Measurements from ENCODE around the gene ITPRIP. TPM values are rescaled to one million over a fixed set of nuclear protein-coding genes. Genes with fewer than 3 reads are reported as not detected.

Gene ITPRIP
- total RNA-seq, 3 donors from 2014 or later (not counting 1 experiment from before 2014, with no cell fraction given) = 172 to 225 (median 176) TPM

- no peaks in the 10 kb centered on the region for H3K27me3 ChIP-seq (ENCODE audit: control insufficient read depth, insufficient read depth, low read length)
- Mint-ChIP-seq H3K27ac (no peak overlapping the region), H3K27me3 (ENCODE audit: low read depth in 2 of 2) (peaks cover 0 to 4% of the 10 kb centered on the region in 2 donors), H3K4me1 (peaks cover 29 to 38% of the 10 kb centered on the region in 2 donors), H3K4me3 (no peak overlapping the region), H3K9me3 (peaks cover 2 to 5% of the 10 kb centered on the region in 2 donors), H3K36me3 (no peaks in the 10 kb centered on the region)
- no peak overlapping the region for H3K27ac ChIP-seq (ENCODE audit: low read length)
- H3K9me3 ChIP-seq (ENCODE audit: control insufficient read depth, insufficient read depth, low read length) = no peaks in the 10 kb centered on the region
- no peaks in the 10 kb centered on the region for H3K36me3 ChIP-seq (ENCODE audit: control insufficient read depth, insufficient read depth, low read length)
- peaks cover 16% of the 10 kb centered on the region for H3K4me1 ChIP-seq (ENCODE audit: control insufficient read depth, insufficient read depth, low read length)
- intact Hi-C loops (cut with micrococcal nuclease) = no loop called here
- H3K4me3 ChIP-seq (ENCODE audit: low read length) = no peak overlapping the region
- 89% methylated on average over 3 of the region's 3 CpGs for WGBS (ENCODE audit: insufficient coverage)
- TF ChIP-seq, protein P1, sequence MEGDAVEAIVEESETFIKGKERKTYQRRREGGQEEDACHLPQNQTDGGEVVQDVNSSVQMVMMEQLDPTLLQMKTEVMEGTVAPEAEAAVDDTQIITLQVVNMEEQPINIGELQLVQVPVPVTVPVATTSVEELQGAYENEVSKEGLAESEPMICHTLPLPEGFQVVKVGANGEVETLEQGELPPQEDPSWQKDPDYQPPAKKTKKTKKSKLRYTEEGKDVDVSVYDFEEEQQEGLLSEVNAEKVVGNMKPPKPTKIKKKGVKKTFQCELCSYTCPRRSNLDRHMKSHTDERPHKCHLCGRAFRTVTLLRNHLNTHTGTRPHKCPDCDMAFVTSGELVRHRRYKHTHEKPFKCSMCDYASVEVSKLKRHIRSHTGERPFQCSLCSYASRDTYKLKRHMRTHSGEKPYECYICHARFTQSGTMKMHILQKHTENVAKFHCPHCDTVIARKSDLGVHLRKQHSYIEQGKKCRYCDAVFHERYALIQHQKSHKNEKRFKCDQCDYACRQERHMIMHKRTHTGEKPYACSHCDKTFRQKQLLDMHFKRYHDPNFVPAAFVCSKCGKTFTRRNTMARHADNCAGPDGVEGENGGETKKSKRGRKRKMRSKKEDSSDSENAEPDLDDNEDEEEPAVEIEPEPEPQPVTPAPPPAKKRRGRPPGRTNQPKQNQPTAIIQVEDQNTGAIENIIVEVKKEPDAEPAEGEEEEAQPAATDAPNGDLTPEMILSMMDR (IDR thresholded peaks at IDR 0.05) = no peak
- DNase-seq (no peak), ATAC-seq (no peak)
Measured at GRCh38 chr10:104342941-104343411, 4.7 kb upstream of the ITPRIP start.

DNA sequence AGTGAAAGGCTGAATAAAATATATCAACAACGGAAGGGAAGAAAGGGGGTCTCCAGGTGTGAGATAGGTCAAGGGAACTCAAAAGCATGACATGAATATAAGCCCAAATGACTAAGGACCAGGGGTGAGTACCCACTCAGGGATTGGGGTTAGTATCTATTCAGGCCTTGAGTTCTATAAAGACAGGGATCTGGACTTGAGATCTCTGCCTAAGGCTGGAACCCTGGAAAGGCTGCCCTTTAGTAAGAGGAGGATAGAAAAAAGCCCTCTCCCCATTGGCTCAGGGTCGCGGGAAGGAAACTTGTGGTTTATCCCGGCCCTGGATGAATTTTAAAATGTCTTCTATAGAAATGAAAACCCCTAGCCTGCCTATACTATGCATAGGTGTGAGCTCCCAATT lies 2.4 kb upstream of the ITPRIP start:
- peaks cover 2% of the 10 kb centered on the region in 2 donors for H3K9me3 Mint-ChIP-seq
- intact Hi-C loops (cut with micrococcal nuclease) = no loop called here
- TF ChIP-seq, protein P1 (IDR thresholded peaks at IDR 0.05) = no peak
- Histone ChIP-seq H3K27ac (ENCODE audit: low read length) (no peak overlapping the region), H3K9me3 (ENCODE audit: control insufficient read depth, insufficient read depth, low read length) (no peaks in the 10 kb centered on the region), H3K4me3 (ENCODE audit: low read length) (no peak overlapping the region), H3K27me3 (ENCODE audit: control insufficient read depth, insufficient read depth, low read length) (no peaks in the 10 kb centered on the region), H3K4me1 (ENCODE audit: control insufficient read depth, insufficient read depth, low read length) (peaks cover 21% of the 10 kb centered on the region), H3K36me3 (ENCODE audit: control insufficient read depth, insufficient read depth, low read length) (no peaks in the 10 kb centered on the region)
- H3K4me1 Mint-ChIP-seq = peaks cover 34 to 41% of the 10 kb centered on the region in 2 donors
- peaks cover 0 to 4% of the 10 kb centered on the region in 2 donors for H3K27me3 Mint-ChIP-seq (ENCODE audit: low read depth in 2 of 2)
- ATAC-seq (no peak), DNase-seq (no peak)
- WGBS (ENCODE audit: insufficient coverage) = 87% methylated on average over 3 of the region's 4 CpGs
- H3K27ac Mint-ChIP-seq = peak overlapping the region in 1 of 2 donors; percentile 100
- H3K36me3 Mint-ChIP-seq = no peaks in the 10 kb centered on the region
- no peak overlapping the region for H3K4me3 Mint-ChIP-seq

DNA sequence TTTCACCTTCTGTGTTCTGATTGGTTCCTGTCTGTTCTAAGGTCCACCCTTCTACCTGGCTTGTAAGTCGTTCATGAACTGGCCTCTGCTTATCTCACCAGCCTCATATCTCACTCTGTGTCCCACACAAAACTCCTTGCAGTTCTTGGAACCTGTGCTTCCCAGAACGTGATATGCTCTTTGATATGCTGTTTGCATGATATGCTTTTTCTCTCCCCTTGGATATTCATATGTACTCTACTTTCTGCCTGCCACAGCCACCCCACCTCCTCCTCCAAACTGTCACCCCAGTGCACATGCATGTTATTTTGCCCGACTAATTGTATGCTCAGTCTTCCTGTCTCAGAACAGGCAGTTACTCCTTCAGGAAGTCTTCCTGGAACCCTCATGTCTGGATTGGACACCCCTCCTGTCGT lies 1.9 kb upstream of the ITPRIP start:
- intact Hi-C loops (cut with micrococcal nuclease) = no loop called here
- H3K27me3 Mint-ChIP-seq (ENCODE audit: low read depth in 2 of 2) = peaks cover 0 to 4% of the 10 kb centered on the region in 2 donors
- H3K27ac ChIP-seq (ENCODE audit: low read length) = no peak overlapping the region

More for the DNA sequence above, 1.9 kb upstream of the ITPRIP start:
- no peaks in the 10 kb centered on the region for H3K36me3 Mint-ChIP-seq
- H3K27ac Mint-ChIP-seq = peak overlapping the region; percentile 98 to 100
- DNase-seq (no peak), ATAC-seq (no peak)
- Histone ChIP-seq H3K4me3 (ENCODE audit: low read length) (no peak overlapping the region), H3K36me3 (ENCODE audit: control insufficient read depth, insufficient read depth, low read length) (no peaks in the 10 kb centered on the region), H3K4me1 (ENCODE audit: control insufficient read depth, insufficient read depth, low read length) (peaks cover 26% of the 10 kb centered on the region), H3K9me3 (ENCODE audit: control insufficient read depth, insufficient read depth, low read length) (no peaks in the 10 kb centered on the region), H3K27me3 (ENCODE audit: control insufficient read depth, insufficient read depth, low read length) (no peaks in the 10 kb centered on the region)
- H3K9me3 Mint-ChIP-seq = no peaks in the 10 kb centered on the region
- 58% methylated on average over 4 of the region's 4 CpGs for WGBS (ENCODE audit: insufficient coverage)
- H3K4me3 Mint-ChIP-seq = peak overlapping the region; percentile 63
- peaks cover 34 to 41% of the 10 kb centered on the region in 2 donors for H3K4me1 Mint-ChIP-seq
- TF ChIP-seq, protein P1 (IDR thresholded peaks at IDR 0.05) = no peak

All from natural killer cell (primary cell).